Fibroblast of lung (primary cell): ENCODE measurements around the gene LRRC66. TPM values are rescaled to one million over a fixed set of nuclear protein-coding genes. Genes with fewer than 3 reads are reported as not detected.

Experiments used
- DNase-seq, 2 donors: peaks; one replicate each; pipeline versions ENCODE4 v3.0.0 to v3.0.0-alpha.2; 2010; ENCODE audit warnings: low read depth in 2 of 2
- H2AFZ ChIP-seq: 2 replicates; pipeline ENCODE4 v1.5.1; 2012; ENCODE audit warnings: low read length, control low read depth, inconsistent platforms
- H3K27ac ChIP-seq: 2 replicates; pipeline ENCODE4 v1.5.1; 2011; ENCODE audit warnings: low read length, control low read depth; ENCODE audit not compliant: insufficient read depth
- H3K27me3 ChIP-seq: 2 replicates; pipeline ENCODE4 v1.5.1; 2011; ENCODE audit warnings: mild to moderate bottlenecking, low read length; ENCODE audit not compliant: control insufficient read depth, insufficient read depth
- H3K36me3 ChIP-seq: 2 replicates; pipeline ENCODE4 v1.5.1; 2011; ENCODE audit warnings: low read length; ENCODE audit not compliant: control insufficient read depth, insufficient read depth
- H3K4me1 ChIP-seq: 2 replicates; pipeline ENCODE4 v1.5.1; 2011; ENCODE audit warnings: low read length; ENCODE audit not compliant: control insufficient read depth, insufficient read depth; ENCODE audit errors: extremely low read depth
- H3K4me2 ChIP-seq: 2 replicates; pipeline ENCODE4 v1.5.1; 2011; ENCODE audit warnings: low read length, control low read depth; ENCODE audit not compliant: insufficient read depth; ENCODE audit errors: extremely low read depth
- H3K4me3 ChIP-seq, 4 experiments: fragments of 200-600 bp in 1 of 4; sonication (generic) in 1 of 4; replicated peaks in 1 of 4; 2 replicates each; pipeline ENCODE4 v1.5.1; 2011 to 2016; ENCODE audit warnings: low read length in 4 of 4, low read depth in 3 of 4, mild to moderate bottlenecking in 3 of 4, control low read depth in 2 of 4, inconsistent platforms in 1 of 4, mixed read lengths in 1 of 4; ENCODE audit not compliant: insufficient read depth in 1 of 4; ENCODE audit errors: control extremely low read depth in 1 of 4
- H3K79me2 ChIP-seq: 2 replicates; pipeline ENCODE4 v1.5.1; 2012; ENCODE audit warnings: mild to moderate bottlenecking, low read length, inconsistent platforms; ENCODE audit not compliant: control insufficient read depth, insufficient read depth
- H3K9ac ChIP-seq: 2 replicates; pipeline ENCODE4 v1.5.1; 2011; ENCODE audit warnings: mild to moderate bottlenecking, low read length, control low read depth; ENCODE audit not compliant: insufficient read depth
- H3K9me3 ChIP-seq: 2 replicates; pipeline ENCODE4 v1.5.1; 2012; ENCODE audit warnings: low read depth, low read length; ENCODE audit not compliant: control insufficient read depth, insufficient read depth
- H4K20me1 ChIP-seq: 2 replicates; pipeline ENCODE4 v1.5.1; 2011; ENCODE audit warnings: low read length; ENCODE audit not compliant: control insufficient read depth, insufficient read depth; ENCODE audit errors: extremely low read depth
- EZH2 ChIP-seq: IDR thresholded peaks from 2 replicates; pipeline ENCODE4 v1.5.1; 2012; ENCODE audit warnings: low read length, control low read depth, mild to moderate bottlenecking; ENCODE audit errors: missing control alignments
- polyA plus RNA-seq, 2 donors: library from polyadenylated mRNA; depleted of rRNA in 1 of 2; stranded (reverse) in 1 of 2; unstranded in 1 of 2; fragments of >200 nt; gene quantifications; 2 replicates each; pipeline ENCODE4 v1.2.1, GENCODE V29; 2011 to 2012; ENCODE audit warnings: missing spikeins in 1 of 2
- total RNA-seq: library from RNA; depleted of rRNA; stranded (reverse); fragments of >200 nt; gene quantifications from 2 replicates; pipeline ENCODE4 v1.2.1, GENCODE V29; 2014
- TF ChIP-seq, protein P1 (sequence below), 2 donors: IDR thresholded peaks in 1 of 2; conservative IDR thresholded peaks in 1 of 2; 1 replicate in 1 of 2; 2 replicates in 1 of 2; pipeline ENCODE4 v1.5.1; 2011 to 2012; ENCODE audit warnings: low read length in 2 of 2, control low read depth in 1 of 2, inconsistent platforms in 1 of 2, low read depth in 1 of 2, mild to moderate bottlenecking in 1 of 2

Gene LRRC66
- total and polyA plus RNA-seq, 2 donors (not counting 1 experiment from before 2014, with no cell fraction given), result 0.17 to 0.83 TPM

DNA sequence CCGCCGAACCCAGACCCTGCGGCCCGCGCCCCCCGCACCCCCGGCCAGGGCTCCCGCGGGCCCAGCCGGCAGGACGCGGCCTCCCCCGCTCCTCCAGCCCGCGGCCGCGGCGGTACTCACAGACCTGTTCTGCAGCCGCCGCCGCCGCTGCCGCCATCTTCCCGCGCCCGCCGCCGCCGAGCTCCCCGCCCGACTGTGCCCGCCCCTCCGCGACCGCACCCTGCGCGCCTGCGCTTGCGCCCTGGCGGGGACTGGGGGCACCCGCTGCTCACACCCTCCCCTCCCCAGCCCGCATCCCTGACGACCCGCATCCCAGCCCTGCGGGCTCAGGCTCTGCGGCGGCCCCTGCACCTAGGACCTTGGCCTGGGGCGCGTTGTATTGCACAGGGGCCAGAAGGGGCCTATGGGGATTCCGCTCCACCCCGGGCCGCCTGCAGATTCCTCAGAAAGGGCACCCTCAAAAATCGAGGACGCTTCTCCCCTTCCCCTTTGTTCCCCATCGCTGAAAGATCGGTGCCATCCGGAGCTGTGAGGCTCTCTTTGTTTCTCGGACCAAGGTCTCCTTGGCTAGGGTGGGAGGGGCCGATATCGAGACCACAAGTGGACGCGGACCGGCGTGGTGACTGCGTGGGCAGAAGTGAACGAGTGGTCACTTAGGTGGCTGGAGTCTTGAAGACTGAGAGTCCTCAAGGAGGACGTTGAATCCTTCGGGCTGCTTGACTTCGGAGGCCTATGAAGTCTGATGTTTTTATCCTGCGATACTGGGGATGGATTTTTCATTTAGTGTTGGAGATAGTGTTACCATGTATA lies 18.1 kb upstream of the LRRC66 start, which contains the start of gene SGCB:
SGCB (minus strand) TSS at position 197 of the 810 bp plus-strand sequence; CDS start at position 157, 40 bp downstream.
- H3K27ac ChIP-seq, result peak within 1 kb of the TSS; percentile 60
- DNase-seq, result peak; percentile 41 to 56
- peaks cover 2% of the 10 kb centered on the region for H3K4me1 ChIP-seq

DNA sequence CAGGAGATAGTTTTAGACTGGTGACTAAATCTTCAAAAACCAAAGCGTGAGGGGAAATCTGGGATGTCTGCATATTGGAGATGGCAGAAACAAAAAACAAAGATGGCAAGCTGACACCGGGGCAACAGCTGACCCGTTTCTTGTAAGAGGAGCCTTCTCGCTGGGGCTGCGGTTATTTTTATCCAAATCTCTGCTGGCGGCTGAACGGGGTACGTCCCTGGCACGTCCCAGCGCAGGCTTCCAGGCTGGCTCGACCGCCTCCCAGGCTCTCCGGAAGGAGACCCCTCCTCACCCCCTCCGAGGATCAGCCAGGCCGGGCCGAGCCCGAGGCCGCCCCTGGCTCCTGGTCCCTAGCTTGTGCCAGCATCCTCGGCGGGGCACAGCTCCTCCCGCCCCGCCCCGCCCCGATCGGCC lies 17.5 kb upstream of the LRRC66 start:
- peaks cover 8% of the 10 kb centered on the region for H3K27me3 ChIP-seq
- peaks cover 42% of the 10 kb centered on the region for H3K79me2 ChIP-seq
- H3K27ac ChIP-seq, result peak overlapping the region; percentile 60
- no peaks in the 10 kb centered on the region for H4K20me1 ChIP-seq
- peak overlapping the region; percentile 89 for H3K4me2 ChIP-seq
- peak overlapping the region; percentile 72 for H3K9ac ChIP-seq
- peaks cover 2% of the 10 kb centered on the region for H3K4me1 ChIP-seq
- DNase-seq, result peak; percentile 47 to 56
- H3K9me3 ChIP-seq, result no peaks in the 10 kb centered on the region
- peak overlapping the region; percentile 23 for H2AFZ ChIP-seq
- peak overlapping the region; percentile 82 to 89 (median 86) for H3K4me3 ChIP-seq
- TF ChIP-seq EZH2, result no peak
- TF ChIP-seq, protein P1, sequence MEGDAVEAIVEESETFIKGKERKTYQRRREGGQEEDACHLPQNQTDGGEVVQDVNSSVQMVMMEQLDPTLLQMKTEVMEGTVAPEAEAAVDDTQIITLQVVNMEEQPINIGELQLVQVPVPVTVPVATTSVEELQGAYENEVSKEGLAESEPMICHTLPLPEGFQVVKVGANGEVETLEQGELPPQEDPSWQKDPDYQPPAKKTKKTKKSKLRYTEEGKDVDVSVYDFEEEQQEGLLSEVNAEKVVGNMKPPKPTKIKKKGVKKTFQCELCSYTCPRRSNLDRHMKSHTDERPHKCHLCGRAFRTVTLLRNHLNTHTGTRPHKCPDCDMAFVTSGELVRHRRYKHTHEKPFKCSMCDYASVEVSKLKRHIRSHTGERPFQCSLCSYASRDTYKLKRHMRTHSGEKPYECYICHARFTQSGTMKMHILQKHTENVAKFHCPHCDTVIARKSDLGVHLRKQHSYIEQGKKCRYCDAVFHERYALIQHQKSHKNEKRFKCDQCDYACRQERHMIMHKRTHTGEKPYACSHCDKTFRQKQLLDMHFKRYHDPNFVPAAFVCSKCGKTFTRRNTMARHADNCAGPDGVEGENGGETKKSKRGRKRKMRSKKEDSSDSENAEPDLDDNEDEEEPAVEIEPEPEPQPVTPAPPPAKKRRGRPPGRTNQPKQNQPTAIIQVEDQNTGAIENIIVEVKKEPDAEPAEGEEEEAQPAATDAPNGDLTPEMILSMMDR (conservative IDR thresholded peaks at IDR 0.05 in 1 of 2, IDR thresholded peaks at IDR 0.05 in 1 of 2; ENCODE audit: low read depth in 1 of 2, low read length in 2 of 2), result no peak
- no peaks in the 10 kb centered on the region for H3K36me3 ChIP-seq

More for the DNA sequence above, 18.1 kb upstream of the LRRC66 start, which contains the start of gene SGCB:
- Histone ChIP-seq H3K27me3 (peaks cover 11% of the 10 kb centered on the region), H2AFZ (peak within 1 kb of the TSS; percentile 97), H3K36me3 (no peaks in the 10 kb centered on the region), H3K79me2 (peaks cover 42% of the 10 kb centered on the region), H3K4me3 (peak within 1 kb of the TSS; percentile 82 to 89 (median 86)), H3K9ac (peak within 1 kb of the TSS; percentile 72), H3K4me2 (peak within 1 kb of the TSS; percentile 96), H3K9me3 (no peaks in the 10 kb centered on the region), H4K20me1 (no peaks in the 10 kb centered on the region)
- TF ChIP-seq, protein P1 (conservative IDR thresholded peaks at IDR 0.05 in 1 of 2, IDR thresholded peaks at IDR 0.05 in 1 of 2; ENCODE audit: low read depth in 1 of 2, low read length in 2 of 2), result no peak
- TF ChIP-seq EZH2, result no peak

- Histone ChIP-seq H3K36me3 (peaks cover 1% of the 10 kb centered on the region), H4K20me1 (no peaks in the 10 kb centered on the region), H3K4me3 (peak overlapping the region; percentile 82 to 89 (median 86)), H3K79me2 (peaks cover 42% of the 10 kb centered on the region), H3K9me3 (no peaks in the 10 kb centered on the region), H3K27me3 (peaks cover 3% of the 10 kb centered on the region), H3K9ac (peak overlapping the region; percentile 72), H2AFZ (peak overlapping the region; percentile 23), H3K4me1 (peaks cover 2% of the 10 kb centered on the region), H3K27ac (peak overlapping the region; percentile 60), H3K4me2 (peak overlapping the region; percentile 89)
- TF ChIP-seq, protein P1 (conservative IDR thresholded peaks at IDR 0.05 in 1 of 2, IDR thresholded peaks at IDR 0.05 in 1 of 2; ENCODE audit: low read depth in 1 of 2, low read length in 2 of 2), result no peak
- TF ChIP-seq EZH2, result no peak
- DNase-seq, result peak in 1 of 2 donors; percentile 14
Observed at GRCh38 chr4:52036886-52037530, 16.8 kb upstream of the LRRC66 start.
